ENCODE results near the gene PSMD6. TPM values are rescaled to one million over a fixed set of nuclear protein-coding genes. Genes with fewer than 3 reads are reported as not detected.

Gene PSMD6
- total and polyA plus RNA-seq, 10 of the 15 experiments (the other 5 are each of a cell fraction or from before 2014, with no cell fraction given) = 68.7 to 199 (median 106) TPM

GRCh38 chr3:64056606-64057180 lies 33.4 kb upstream of the PSMD6 start:
- intact Hi-C loops (cut with micrococcal nuclease; ENCODE audit: unreplicated experiment) (no loop called here), in situ Hi-C loops (cut with MboI) (no loop called here)
- H3K79me2 ChIP-seq (ENCODE audit: control insufficient read depth, insufficient read depth, low read length) = no peaks in the 10 kb centered on the region
- H3K27me3 ChIP-seq (replicated peaks in 1 of 2; ENCODE audit: control insufficient read depth in 2 of 2, insufficient read depth in 2 of 2, low read length in 1 of 2) = no peaks in the 10 kb centered on the region; a peak in 1 of 4 replicates
- H2AFZ ChIP-seq (ENCODE audit: control insufficient read depth, low read depth, low read length) = no peak overlapping the region
- ATAC-seq (no peak), FAIRE-seq (no peak), DNase-seq (ENCODE audit: low read depth, low spot score) (no peak)
- ChIA-PET RAD21 (ENCODE audit: unreplicated experiment) (no interaction called here), SMC1A (ENCODE audit: uncharacterized antibody, unreplicated experiment) (no interaction called here), POLR2A (no interaction called here), CTCF (interaction anchor here (0.6 to 1.3 kb wide), 2 partner anchors 16 to 1885 kb away, joined by 3 read pairs; no protein-coding TSS in a partner anchor)
- TF ChIP-seq ZSCAN29 (IDR thresholded peaks at IDR 0.05) (no peak), NFXL1 (IDR thresholded peaks at IDR 0.05; ENCODE audit: borderline replicate concordance) (no peak), FOS (IDR thresholded peaks at IDR 0.05; ENCODE audit: borderline replicate concordance, extremely low read depth, insufficient read length) (no peak), DPF2 (IDR thresholded peaks at IDR 0.05) (no peak), SKIL (IDR thresholded peaks at IDR 0.05; ENCODE audit: low read depth, poor library complexity, severe bottlenecking) (no peak)
- H3K4me3 ChIP-seq = no peak overlapping the region
- no peak overlapping the region for H3K9ac ChIP-seq (ENCODE audit: control insufficient read depth, insufficient read depth, low read length)
- H3K27ac ChIP-seq (ENCODE audit: control insufficient read depth, insufficient read depth) = no peak overlapping the region
- no peak overlapping the region for H3K4me2 ChIP-seq (ENCODE audit: control insufficient read depth, insufficient read depth)
- H4K20me1 ChIP-seq (ENCODE audit: control insufficient read depth, insufficient read depth) = no peaks in the 10 kb centered on the region
- H3K36me3 ChIP-seq (ENCODE audit: control insufficient read depth in 2 of 2, insufficient read depth in 2 of 2, low read length in 1 of 2) = no peaks in the 10 kb centered on the region
- no peaks in the 10 kb centered on the region for H3K9me3 ChIP-seq (replicated peaks; ENCODE audit: control insufficient read depth, insufficient read depth, low read length)
- WGBS (ENCODE audit: insufficient coverage, insufficient replicate concordance, low lambda C conversion rate, missing lambda C conversion rate) = 0% methylated on average over 3 of the region's 3 CpGs
- no peaks in the 10 kb centered on the region for H3K4me1 ChIP-seq (ENCODE audit: control insufficient read depth, insufficient read depth, low read length)
- no TSS peak for BruUV-seq (replicated peaks)

GRCh38 chr3:64055076-64055475 lies 31.8 kb upstream of the PSMD6 start:
- Histone ChIP-seq H3K9ac (ENCODE audit: control insufficient read depth, insufficient read depth, low read length) (no peak overlapping the region), H3K4me1 (ENCODE audit: control insufficient read depth, insufficient read depth, low read length) (no peaks in the 10 kb centered on the region), H3K27me3 (replicated peaks in 1 of 2; ENCODE audit: control insufficient read depth in 2 of 2, insufficient read depth in 2 of 2, low read length in 1 of 2) (no peaks in the 10 kb centered on the region; a peak in 1 of 4 replicates), H3K4me2 (ENCODE audit: control insufficient read depth, insufficient read depth) (no peak overlapping the region), H3K9me3 (replicated peaks; ENCODE audit: control insufficient read depth, insufficient read depth, low read length) (no peaks in the 10 kb centered on the region), H2AFZ (ENCODE audit: control insufficient read depth, low read depth, low read length) (no peak overlapping the region), H4K20me1 (ENCODE audit: control insufficient read depth, insufficient read depth) (no peaks in the 10 kb centered on the region), H3K36me3 (ENCODE audit: control insufficient read depth in 2 of 2, insufficient read depth in 2 of 2, low read length in 1 of 2) (no peaks in the 10 kb centered on the region), H3K79me2 (ENCODE audit: control insufficient read depth, insufficient read depth, low read length) (no peaks in the 10 kb centered on the region), H3K27ac (ENCODE audit: control insufficient read depth, insufficient read depth) (no peak overlapping the region), H3K4me3 (no peak overlapping the region)
- WGBS (ENCODE audit: insufficient coverage, insufficient replicate concordance, low lambda C conversion rate, missing lambda C conversion rate) = 41% methylated on average over 2 of the region's 2 CpGs
- in situ Hi-C loops (cut with MboI) = no loop called here
- RAD21 ChIA-PET (ENCODE audit: unreplicated experiment) = no interaction called here
- CTCF ChIA-PET = no interaction called here
- BruUV-seq (replicated peaks) = no TSS peak
- POLR2A ChIA-PET = no interaction called here
- intact Hi-C loops (cut with micrococcal nuclease; ENCODE audit: unreplicated experiment) = no loop called here
- SMC1A ChIA-PET (ENCODE audit: uncharacterized antibody, unreplicated experiment) = no interaction called here
- FAIRE-seq (no peak), DNase-seq (ENCODE audit: low read depth, low spot score) (no peak), ATAC-seq (no peak)
- no peak for TF ChIP-seq ZBTB11 (CRISPR knock-in tag; IDR thresholded peaks at IDR 0.05)
- TF ChIP-seq, protein P1, sequence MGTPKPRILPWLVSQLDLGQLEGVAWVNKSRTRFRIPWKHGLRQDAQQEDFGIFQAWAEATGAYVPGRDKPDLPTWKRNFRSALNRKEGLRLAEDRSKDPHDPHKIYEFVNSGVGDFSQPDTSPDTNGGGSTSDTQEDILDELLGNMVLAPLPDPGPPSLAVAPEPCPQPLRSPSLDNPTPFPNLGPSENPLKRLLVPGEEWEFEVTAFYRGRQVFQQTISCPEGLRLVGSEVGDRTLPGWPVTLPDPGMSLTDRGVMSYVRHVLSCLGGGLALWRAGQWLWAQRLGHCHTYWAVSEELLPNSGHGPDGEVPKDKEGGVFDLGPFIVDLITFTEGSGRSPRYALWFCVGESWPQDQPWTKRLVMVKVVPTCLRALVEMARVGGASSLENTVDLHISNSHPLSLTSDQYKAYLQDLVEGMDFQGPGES (IDR thresholded peaks at IDR 0.05) = no peak
